GM12874 (cell line): ENCODE data around the gene MED9.

Source experiments
- TF ChIP-seq, protein P1 (sequence below): IDR thresholded peaks from 2 replicates; pipeline ENCODE4 v1.5.1; 2011; ENCODE audit warnings: low read depth, mild to moderate bottlenecking, control low read depth, low read length, moderate library complexity; ENCODE audit not compliant: insufficient read depth

The MED9 gene

DNA sequence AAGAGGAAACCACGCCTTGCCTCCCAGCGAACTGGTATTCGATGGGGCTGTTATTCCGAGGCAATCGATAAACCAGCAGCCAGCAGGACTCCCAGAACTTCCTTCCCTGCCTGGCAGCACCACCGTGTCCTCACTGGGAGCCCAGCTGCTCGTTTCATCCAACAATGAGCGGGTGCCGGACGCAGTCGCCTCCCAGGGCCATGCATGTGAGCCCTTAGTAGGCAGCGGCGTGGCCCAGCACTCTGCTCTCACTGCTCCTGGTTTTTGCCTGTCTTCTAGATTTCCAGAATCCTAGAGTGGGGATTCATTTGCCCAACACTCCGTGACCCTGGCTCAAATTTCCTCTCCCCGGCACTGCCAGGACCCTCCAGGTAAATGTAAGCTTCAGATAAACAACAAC is 48.5 kb downstream of the MED9 start:
- TF ChIP-seq, protein P1, sequence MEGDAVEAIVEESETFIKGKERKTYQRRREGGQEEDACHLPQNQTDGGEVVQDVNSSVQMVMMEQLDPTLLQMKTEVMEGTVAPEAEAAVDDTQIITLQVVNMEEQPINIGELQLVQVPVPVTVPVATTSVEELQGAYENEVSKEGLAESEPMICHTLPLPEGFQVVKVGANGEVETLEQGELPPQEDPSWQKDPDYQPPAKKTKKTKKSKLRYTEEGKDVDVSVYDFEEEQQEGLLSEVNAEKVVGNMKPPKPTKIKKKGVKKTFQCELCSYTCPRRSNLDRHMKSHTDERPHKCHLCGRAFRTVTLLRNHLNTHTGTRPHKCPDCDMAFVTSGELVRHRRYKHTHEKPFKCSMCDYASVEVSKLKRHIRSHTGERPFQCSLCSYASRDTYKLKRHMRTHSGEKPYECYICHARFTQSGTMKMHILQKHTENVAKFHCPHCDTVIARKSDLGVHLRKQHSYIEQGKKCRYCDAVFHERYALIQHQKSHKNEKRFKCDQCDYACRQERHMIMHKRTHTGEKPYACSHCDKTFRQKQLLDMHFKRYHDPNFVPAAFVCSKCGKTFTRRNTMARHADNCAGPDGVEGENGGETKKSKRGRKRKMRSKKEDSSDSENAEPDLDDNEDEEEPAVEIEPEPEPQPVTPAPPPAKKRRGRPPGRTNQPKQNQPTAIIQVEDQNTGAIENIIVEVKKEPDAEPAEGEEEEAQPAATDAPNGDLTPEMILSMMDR, result no peak

DNA sequence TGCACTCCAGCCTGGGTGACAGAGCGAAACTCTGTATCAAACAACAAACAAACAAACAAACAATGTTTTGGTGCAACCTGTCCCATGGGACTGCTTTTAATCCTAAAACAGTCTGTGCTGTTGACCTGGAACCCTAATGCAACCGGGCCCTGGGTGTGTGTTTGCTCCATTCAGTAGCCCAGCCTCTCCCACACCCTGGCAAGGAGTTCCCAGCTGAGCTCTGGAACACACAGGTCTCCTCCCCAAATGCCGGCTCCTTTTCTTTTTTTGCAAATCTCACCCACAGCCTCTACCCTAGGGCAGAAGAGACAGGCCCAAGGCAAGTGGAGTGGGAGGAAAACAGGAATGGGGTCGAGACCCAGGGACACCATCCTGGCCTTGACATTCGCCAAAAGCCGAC is 49.2 kb downstream of the MED9 start:
- TF ChIP-seq, protein P1, result no peak

DNA sequence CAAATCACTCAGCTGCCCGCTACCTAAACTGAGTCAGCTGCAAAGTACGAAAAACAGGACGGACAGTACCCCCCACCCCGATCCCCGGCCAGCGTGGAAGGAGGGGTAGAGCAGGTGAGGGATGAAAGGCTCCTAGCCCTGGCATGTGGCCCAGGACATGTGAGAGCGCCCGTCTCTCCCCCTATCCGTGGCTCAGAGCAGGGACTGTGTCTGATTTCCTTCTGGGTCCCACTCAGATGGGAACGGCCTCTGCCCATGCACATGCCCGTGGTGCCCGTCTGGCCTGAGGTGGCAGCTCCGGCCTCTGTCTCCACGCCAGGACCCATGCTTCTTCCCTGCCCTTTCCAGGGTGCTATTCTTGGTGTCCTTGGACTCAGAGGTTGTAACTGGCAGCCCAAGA is 49.6 kb downstream of the MED9 start:
- TF ChIP-seq, protein P1, result no peak

DNA sequence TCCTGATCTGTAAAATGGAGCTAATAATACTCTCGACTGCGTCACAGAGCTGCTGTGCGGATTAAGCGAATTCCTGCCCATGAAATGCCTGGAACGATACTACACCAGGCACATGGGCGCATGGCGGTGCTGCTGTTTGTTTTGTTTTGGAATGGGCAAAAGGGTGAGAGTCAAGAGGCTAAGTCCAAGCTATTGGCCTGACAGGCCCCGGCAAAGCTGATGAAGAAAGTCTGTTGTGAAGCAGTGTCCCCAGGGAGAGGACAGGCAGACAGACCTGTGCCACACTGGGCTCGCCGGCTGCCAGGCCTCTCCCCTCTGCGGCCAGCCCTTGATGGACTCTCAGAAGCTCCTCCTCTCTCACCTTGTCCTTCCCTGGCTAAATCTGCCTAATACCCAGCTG is 50.7 kb downstream of the MED9 start:
- TF ChIP-seq, protein P1, result no peak

DNA sequence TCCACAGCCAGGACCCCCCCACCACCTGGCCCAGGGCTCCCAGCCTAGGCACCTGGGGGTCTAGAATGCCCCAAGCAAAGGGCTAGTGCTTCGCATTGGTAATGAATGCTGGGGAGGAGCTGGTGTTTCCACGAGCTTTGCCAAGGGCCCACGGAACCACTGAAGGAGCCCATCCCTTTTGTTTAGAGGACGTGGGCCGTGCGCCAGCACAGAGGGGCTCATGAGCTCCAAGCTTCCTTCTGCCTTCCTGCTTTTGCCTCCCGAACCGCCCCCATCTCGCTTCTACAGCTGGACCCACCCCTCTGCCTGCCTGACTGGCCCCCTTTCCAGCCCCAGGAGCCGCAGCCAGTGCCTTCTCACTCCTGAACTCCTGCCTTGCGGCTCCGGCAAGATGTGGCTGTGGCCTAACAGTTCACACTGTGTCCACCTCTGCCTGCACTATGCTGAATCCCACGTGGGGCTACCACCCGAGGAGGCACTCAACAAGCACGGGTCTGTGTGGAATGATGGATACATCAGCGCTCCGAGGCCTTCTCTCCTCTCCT is 51.2 kb downstream of the MED9 start:
- TF ChIP-seq, protein P1, result no peak

DNA sequence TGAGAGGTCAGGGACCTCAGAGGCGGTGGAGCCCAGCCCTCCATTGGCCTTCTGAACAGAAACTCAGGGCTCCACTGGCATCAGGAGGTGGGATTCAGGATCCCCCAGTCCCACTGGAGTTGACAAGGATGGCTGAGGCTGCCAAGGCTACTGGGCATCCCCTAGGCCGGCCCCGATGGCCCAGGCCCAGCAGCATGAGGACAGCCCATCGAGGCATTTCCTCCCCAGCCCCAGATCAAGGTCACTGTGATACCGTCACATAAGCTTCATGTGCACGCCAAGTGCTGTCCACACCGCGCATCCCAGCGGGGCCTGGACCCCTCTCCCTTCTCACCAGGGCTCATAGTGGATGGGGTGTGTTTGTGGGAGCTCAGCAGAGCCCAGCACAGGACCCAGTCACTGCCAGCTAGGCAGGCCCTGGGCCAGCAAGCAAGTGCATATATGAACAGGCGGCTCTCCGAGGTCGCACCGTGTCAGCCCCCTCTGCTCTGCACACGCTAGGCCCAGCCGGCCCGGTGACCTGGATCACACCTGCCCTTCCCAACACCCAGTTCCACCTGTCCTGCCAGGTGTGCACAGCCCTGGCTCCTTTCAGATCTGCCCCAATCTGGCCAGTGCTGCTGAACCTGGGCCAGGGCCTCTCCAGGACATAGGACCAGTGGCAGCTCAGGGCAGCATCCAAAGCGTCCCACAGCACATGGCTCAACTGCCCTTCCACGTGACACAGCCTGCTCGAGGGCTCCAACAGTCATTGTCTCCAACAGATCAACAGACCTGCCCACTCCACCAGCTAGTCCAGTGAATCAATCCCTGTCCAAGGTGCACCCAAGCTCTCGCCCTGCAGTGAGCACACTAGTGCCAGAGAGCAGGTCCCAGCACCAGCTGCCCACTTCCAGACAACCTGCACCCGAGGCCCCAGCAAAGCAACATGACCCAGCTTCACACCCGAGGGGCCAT is 52.2 kb downstream of the MED9 start:
- TF ChIP-seq, protein P1, result no peak

DNA sequence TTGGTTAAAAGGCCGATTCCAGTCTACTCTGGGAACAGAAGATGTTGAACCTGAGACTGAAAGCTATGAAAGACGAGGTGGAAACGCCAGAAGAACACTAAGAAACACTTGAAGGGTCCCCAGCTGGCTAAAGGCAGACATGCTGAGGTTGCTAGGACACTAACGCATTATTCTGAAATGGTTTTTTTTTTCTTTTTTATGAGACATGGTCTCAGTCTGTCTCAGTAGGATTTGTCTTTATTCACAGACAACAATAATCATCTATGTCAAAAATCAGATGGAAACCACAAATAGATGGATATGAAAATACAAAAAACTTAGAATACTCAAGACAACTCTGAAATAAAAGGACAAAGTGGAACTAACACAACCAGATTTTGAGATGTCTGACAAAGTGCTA is 54.4 kb downstream of the MED9 start:
- TF ChIP-seq, protein P1, result no peak
